LNCaP clone FGC (cell line): ENCODE data around the gene ACOX1.

ENCODE experiments used
- DNase-seq: peaks from one replicate; pipeline ENCODE4 v3.0.0-alpha.2; 2011; ENCODE audit warnings: low read depth
- H3K4me3 ChIP-seq: 2 replicates; pipeline ENCODE4 v1.5.1; 2011; ENCODE audit warnings: mild to moderate bottlenecking, low read depth, low read length, control low read depth
- TF ChIP-seq, protein P1 (sequence below): IDR thresholded peaks from 2 replicates; pipeline ENCODE4 v1.5.1; 2012; ENCODE audit warnings: mild to moderate bottlenecking; ENCODE audit not compliant: control insufficient read depth, insufficient read depth; ENCODE audit errors: extremely low read depth

Gene ACOX1

DNA sequence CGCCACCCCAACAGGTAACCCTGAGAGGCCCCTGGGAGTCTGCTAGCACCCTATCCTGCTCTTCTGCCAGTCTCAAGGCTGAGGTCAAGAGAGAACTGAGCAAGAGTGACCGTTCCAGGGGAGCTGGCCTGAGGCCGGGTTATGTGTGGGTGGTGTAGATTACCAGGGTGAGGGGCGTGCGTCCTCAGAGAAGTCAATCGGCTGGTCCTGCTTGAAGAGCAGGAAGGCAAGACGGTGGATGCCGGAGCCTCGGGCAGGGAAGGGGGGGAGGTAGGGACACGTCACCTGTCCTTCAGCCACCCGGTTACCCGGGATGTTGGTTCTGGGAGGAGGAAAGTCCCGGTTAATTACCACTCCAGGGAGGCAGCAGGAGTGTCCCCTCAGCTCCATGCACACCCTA lies 79.6 kb downstream of the ACOX1 start:
- H3K4me3 ChIP-seq, result no peak overlapping the region
- no peak for DNase-seq
- TF ChIP-seq, protein P1, sequence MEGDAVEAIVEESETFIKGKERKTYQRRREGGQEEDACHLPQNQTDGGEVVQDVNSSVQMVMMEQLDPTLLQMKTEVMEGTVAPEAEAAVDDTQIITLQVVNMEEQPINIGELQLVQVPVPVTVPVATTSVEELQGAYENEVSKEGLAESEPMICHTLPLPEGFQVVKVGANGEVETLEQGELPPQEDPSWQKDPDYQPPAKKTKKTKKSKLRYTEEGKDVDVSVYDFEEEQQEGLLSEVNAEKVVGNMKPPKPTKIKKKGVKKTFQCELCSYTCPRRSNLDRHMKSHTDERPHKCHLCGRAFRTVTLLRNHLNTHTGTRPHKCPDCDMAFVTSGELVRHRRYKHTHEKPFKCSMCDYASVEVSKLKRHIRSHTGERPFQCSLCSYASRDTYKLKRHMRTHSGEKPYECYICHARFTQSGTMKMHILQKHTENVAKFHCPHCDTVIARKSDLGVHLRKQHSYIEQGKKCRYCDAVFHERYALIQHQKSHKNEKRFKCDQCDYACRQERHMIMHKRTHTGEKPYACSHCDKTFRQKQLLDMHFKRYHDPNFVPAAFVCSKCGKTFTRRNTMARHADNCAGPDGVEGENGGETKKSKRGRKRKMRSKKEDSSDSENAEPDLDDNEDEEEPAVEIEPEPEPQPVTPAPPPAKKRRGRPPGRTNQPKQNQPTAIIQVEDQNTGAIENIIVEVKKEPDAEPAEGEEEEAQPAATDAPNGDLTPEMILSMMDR, result no peak

DNA sequence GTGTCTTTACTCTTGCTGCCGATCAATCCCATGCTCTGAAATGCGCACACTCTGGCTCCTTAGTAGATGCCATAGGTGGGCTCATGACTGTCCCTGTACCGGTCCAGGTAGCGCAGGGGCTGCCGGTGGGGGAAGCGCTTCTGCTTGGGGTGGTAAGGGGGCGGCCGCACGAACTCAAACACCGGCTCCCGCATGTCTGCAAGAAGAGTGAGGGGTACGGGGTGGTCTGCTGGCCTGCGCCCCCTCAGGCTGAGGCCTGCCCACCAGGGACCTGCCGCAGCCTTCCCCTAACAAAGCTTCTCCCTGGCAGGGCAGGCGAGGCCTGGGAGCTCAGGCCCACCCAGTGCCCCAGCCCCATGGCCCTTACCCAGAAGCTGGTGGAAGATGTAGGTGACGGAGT lies 80.2 kb downstream of the ACOX1 start:
- no peak for DNase-seq
- no peak overlapping the region for H3K4me3 ChIP-seq
- TF ChIP-seq, protein P1, result no peak

DNA sequence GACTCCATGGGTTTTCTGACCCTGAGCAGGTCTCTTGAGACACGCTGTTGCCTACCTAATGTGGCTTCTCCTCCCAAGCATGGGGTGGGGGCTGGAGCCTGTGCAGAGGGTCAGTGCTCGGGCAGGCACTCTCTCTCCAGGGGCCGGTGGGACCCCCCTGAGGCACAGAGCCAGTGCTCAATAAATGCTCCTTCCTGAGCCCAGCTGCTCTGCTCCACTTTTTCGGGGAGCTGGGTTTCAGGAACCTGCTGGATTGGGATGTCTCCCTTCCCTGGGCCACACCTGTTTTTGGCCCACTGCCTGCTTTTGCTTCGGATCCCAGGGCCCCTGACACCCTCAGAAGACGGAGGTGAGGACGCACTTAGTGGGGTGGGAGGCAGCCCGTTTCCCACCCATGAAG lies 80.9 kb downstream of the ACOX1 start:
- TF ChIP-seq, protein P1, result no peak

DNA sequence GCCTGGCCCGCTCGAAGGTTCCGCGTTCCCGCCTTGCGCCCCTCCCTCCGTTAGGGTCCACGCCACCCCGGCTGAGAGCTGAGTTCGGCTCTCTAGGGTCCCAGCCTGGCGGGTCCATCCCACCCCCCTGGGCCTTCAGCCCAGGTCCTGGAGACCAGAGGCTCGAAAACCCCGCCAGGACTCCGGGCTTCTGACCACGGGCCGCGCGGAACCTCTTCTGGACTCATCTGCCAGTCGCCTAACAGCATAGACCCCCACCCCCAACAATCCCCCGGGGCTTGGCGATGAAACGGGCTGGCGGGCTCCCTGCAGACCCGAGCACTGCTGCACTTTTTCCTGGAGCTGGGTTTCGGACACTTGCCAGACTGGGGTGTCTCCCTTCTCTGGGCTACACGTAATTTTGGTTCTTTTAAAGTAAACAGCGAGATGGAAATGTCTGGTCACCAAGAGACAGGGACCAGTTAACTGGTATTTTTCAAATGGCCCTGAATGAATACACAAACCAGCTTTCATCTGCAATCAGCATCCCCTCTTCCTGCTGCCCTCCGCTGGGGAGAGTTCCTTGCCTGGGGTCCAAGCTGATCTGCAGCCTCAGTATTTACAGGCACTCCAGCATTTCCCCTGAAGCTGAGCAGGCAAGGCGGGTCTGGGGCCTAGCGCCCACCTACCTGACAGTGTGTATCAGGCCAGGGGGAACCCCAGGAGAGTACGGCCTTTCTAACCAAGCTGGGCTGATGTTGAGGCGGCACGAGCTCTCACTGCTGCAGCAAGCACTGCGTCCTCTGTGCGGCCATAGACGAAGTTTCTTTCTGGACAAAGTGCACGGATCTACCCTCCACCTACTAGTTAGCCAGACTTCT lies 81.6 kb downstream of the ACOX1 start:
- DNase-seq, result no peak
- peak overlapping the region; percentile 68 for H3K4me3 ChIP-seq
- TF ChIP-seq, protein P1, result no peak

More for the DNA sequence above, 80.9 kb downstream of the ACOX1 start:
- H3K4me3 ChIP-seq, result no peak overlapping the region
- DNase-seq, result no peak

DNA sequence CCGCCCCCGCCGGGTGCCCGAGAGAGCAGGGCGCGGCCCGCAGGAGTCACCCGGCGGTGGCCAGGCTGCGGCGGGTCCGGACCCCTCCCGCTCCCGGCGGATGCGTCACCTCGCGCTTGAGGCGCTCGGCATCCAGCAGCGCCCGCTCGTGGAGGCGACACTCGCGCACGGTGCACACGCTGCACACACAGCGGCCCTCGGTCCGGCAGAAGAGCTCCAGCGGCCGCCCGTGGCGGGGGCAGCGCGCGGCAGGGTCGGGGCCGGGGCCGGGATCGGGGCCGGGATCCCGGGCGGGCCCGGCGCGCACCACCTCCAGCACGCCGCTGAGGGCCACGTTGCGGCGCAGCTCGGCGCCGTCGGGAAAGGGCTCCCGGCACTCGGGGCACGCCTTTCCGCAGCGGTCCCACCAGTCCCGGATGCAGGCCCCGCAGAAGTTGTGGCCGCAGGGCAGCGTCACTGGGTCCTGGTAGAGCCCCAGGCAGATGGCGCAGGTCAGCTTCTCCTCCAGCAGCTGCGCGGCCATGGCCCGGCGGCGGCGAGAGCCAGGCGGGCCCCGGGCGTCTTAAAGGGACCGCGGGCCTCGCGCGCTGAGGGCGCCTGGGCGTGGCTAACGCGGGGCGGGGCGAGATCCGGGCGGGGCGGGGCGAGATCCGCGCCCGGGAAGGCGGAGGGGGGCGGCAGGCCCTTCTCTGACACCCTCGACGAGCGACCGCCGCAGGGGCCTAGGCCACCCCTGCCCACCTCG lies 82.4 kb downstream of the ACOX1 start, which contains the start of gene TRIM65:
TSS of gene TRIM65 (minus strand) at position 537 of the 745 bp plus-strand sequence. CDS start at position 523, 14 bp downstream.
- DNase-seq, result no peak
- peak within 1 kb of the TSS; percentile 68 for H3K4me3 ChIP-seq
- TF ChIP-seq, protein P1, result peak; percentile 62

DNA sequence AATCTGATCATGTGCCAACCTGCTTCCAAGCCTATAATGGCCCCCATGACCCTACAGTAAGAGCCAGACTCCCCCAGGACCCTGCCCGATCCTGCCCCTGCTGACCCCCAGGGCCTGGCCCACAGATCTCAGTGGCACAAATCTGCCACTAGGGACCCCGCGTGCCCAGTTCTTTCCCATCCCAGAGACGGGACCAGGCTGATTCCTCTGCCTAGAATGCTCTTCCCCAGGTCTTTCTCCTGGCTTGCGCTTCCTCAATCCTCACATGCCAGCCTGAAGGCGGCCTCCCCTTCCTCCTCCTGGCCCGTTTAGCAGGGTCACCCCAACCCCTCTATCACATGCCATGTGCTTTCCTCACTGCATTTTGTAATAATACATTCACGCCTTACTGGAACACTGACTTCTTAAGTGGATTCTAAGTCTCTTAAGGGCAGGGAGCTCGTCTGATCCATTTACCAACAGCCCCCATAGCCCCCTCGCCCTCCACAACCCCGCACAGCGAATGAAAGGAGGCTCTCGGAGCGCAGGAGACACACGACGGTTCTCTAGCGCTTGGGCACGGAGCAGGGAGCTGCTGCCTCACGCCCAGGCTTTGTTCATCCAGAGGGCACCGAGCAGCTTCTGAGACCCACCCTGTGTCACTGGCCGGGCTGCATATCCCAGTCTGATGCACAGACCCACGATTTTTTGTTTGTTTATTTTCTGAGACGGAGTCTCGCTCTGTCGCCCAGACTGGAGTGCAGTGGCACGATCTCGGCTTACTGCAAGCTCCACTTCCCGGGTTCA lies 83.4 kb downstream of the ACOX1 start:
- TF ChIP-seq, protein P1, result no peak
- peak overlapping the region; percentile 68 for H3K4me3 ChIP-seq
- no peak for DNase-seq
